ENCODE measurements around the gene EPRS1.
"Not testable (repeated sequence)": the region's sequence is repeated elsewhere in the genome, so short reads cannot be mapped to it uniquely, and the experiment has no call there.

EPRS1 gene

DNA sequence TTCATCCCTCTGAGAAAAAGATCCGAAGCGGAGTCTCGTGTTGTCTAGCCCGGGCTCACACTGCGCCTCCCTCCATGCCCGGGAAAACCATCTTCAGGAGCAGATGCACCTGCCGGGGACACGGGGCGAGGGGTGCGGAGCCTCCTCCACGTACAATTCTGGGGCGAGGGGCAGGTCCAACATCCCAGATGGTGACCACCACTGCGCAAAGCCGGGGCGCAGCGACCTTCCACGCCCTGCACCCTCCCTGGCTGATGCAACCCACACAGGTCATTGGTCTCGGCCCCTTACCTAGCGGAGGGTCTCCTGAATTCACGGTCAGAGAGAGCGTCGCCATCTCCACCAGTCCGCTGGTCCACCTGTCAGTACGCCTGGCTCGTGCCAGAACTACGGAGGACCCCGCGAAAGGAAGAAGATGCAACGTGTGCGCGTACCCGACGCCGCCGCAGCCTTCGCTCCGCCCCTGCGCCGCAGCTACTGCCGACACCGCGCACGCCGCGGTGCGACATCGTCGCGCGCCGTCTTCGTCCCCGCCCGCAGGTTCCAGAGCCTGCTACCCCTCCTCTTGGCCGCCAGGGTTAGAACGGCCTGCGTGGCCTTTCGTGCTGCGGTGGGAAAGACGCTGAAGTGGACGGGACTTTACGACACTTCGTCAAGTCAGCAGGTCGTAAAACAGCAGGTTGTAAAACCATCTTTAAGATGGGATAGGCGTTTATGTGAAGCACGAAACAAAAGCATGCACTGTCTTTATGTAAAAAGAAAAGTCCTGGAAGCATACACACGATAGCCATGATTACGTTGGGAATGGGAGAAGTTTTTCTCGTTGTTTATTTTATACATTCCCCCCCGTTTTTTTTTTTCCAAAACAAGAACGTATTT is at the start of gene EPRS1:
Gene EPRS1, minus strand, starts transcription at position 454 of the 879 bp plus-strand sequence. Its CDS starts 117 bp downstream, at position 337.
- Histone ChIP-seq H3K36me3 (ENCODE audit: insufficient read depth, low read length) (peaks cover 7% of the 10 kb centered on the region; the same call in 1 of the 2 replicates), H3K9ac (ENCODE audit: low read depth, low read length) (peak within 1 kb of the TSS; percentile 86), H3K9me3 (ENCODE audit: control insufficient read depth, insufficient read depth, low read length) (no peaks in the 10 kb centered on the region), H3K4me1 (ENCODE audit: insufficient read depth, low read length) (no peaks in the 10 kb centered on the region; the same call in none of the 2 replicates)

DNA sequence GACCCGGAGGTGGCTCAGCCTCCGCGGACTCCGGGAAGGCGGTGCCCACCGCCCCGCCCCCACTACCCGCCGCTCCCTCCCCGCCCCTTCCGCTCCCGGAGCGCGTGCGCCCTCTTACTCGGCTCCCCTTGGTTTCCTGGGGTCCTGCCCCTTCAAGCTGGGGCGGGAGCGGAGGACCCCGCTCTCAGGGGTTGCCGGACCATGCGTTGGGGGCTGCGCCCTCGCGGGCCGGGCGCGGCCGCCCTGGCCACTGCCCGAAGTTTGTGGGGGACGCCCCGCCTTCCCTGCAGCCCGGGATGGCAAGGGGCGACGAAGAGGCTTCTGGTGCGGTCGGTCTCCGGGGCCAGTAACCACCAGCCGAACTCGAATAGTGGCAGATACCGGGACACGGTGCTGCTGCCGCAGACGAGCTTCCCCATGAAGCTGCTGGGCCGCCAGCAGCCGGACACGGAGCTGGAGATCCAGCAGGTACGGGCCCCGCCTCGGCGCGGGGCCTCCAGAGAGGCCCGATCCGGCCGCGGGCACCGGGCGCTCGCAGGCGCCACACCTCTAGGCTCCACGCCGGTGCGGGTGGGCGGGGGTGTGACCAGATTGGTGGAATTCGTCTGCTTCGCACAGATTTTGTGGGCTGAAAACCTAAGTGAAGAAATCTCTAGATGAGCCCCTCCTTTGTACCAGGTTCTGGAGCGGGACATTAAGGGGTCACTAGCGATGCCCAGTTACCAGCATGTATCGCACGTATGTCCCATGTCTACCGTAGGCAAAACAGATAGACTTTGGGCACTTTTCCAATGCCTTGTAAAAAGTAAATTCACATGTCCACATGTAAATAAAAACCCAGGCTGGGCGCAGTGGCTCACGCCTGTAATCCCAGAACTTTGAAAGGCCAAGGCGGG is 48.0 kb upstream of the EPRS1 start, which contains the start of gene IARS2:
Gene IARS2, plus strand, starts transcription at position 117 of the 896 bp plus-strand sequence. Its CDS starts 85 bp downstream, at position 202.
- H3K4me1 ChIP-seq (ENCODE audit: insufficient read depth, low read length) = no peaks in the 10 kb centered on the region
- H3K9me3 ChIP-seq (ENCODE audit: control insufficient read depth, insufficient read depth, low read length) = no peaks in the 10 kb centered on the region
- H3K9ac ChIP-seq (ENCODE audit: low read depth, low read length) = peak within 1 kb of the TSS; percentile 98
- H3K36me3 ChIP-seq (ENCODE audit: insufficient read depth, low read length) = peaks cover 3% of the 10 kb centered on the region

DNA sequence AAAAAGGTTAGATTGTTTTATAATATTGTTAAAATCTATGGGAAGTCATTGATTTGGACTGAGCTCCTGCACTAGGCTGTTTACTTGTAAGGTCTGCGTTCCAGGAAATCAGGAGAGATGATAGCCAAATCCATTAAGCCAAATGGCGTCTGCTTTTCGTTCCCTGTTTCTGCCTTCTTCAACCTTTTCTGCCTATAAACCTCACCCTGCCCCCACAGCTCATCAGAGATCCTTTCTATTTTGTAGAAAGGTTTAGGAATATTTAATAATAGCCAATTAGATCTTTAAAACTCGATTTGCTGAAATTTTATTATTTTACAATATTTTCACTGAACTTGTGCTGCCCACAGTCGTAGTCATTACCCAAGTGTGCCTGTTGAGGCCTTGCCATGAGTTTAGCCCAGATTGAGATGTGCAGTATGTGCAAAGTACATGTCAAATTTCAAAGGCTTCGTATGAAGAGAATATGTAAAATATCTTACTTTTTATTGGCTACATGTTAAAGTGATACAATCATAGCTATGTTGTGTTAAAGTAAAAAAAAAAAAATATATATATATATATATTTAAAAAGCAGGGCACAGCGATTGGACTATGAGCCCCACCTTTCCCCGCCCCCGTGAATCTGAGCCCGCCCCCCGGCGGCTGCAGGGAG is 47.2 kb upstream of the EPRS1 start:
- Histone ChIP-seq H3K9ac (ENCODE audit: low read depth, low read length) (no peak overlapping the region), H3K4me1 (ENCODE audit: insufficient read depth, low read length) (no peaks in the 10 kb centered on the region), H3K9me3 (ENCODE audit: control insufficient read depth, insufficient read depth, low read length) (no peaks in the 10 kb centered on the region), H3K36me3 (ENCODE audit: insufficient read depth, low read length) (peaks cover 3% of the 10 kb centered on the region)

DNA sequence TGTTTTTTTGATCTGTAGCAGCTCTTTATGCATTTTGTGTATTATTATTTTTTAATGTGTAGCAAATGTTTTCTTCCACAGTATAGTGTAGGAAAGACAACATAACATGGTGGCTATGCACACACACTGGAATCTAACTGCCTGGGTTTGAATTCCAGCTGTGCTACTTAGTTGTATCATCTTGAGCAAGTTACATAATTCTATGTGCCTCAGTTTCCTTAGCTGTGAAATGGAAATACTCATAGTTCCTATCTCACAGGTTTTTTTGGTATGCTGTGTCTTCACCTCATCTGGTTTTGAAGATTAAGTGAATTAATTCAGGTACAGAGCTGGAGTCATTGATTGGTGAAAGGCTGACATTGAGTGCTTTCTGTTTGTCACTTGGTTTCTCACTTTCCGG is 46.4 kb upstream of the EPRS1 start:
- Histone ChIP-seq H3K4me1 (ENCODE audit: insufficient read depth, low read length) (no peaks in the 10 kb centered on the region), H3K36me3 (ENCODE audit: insufficient read depth, low read length) (peaks cover 3% of the 10 kb centered on the region), H3K9ac (ENCODE audit: low read depth, low read length) (no peak overlapping the region), H3K9me3 (ENCODE audit: control insufficient read depth, insufficient read depth, low read length) (no peaks in the 10 kb centered on the region)

DNA sequence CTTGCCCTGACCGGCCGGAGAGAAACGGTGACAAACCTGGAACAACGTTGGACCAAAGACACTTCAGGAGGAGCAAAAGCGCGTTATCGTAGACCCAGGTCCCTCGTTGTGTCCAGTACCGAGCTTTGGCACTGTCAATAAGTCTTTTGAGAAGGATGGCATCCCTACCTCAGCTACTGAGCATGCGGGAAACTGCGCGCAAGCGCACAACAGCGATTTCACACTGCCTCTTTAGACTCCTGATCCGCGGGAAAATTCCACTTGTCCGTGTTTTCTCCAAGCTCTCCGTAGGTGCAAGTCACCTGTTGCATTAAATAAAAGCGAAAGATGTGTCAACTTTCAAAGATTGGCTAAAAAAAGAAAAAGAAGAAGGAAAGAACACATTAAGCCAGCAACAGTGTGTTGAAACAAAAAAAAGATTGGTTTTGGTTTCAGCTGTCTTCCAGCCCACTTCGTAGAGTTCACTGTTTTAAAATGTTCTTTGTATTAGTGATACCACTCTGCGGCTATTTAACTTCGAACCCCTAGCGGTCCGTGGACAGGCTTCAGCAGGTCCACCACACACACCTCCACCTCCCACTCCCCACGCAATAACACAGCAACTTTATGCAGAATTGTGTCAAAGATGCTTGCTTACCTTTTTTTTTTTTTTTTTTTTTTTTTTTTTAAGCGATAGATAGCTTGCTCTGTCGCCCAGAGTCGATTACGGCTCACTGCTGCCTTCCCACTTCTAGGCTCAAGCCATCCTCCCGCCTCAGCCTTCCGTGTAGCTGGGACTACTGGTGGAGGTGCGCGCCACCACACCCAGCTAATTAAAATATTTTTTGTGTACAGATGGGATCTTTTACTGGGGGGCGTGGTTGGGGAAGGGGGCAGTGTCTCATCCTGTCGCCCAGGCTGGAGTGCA is 43.6 kb upstream of the EPRS1 start, which contains the start of gene BPNT1:
Gene BPNT1, minus strand, starts transcription at position 139 of the 907 bp plus-strand sequence. CDS start 9,942 bp downstream, outside the sequence.
- no peaks in the 10 kb centered on the region for H3K9me3 ChIP-seq (ENCODE audit: control insufficient read depth, insufficient read depth, low read length)
- peak within 1 kb of the TSS; percentile 81 for H3K9ac ChIP-seq (ENCODE audit: low read depth, low read length)
- H3K4me1 ChIP-seq (ENCODE audit: insufficient read depth, low read length) = no peaks in the 10 kb centered on the region
- H3K36me3 ChIP-seq (ENCODE audit: insufficient read depth, low read length) = no peaks in the 10 kb centered on the region

DNA sequence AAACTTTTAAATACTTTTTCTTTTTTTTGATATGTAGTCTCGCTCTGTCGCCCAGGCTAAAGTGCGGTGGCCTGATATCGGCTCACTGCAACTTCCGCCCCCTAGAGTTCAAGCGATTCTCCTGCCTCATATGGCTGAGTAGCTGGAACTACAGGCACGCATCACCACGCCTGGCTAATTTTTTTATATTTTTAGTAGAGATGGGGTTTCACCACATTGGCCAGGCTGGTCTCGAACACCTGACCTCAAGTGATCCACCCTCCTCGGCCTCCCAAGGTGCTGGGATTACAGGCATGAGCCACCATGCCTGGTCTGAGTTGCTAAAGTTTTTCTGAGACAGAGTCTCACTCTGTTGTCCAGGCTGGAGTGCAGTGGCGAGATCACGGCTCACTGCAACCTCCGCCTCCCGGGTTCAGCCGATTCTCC is 40.0 kb upstream of the EPRS1 start:
- H3K9ac ChIP-seq (ENCODE audit: low read depth, low read length); H3K9me3 ChIP-seq (ENCODE audit: control insufficient read depth, insufficient read depth, low read length); H3K36me3 ChIP-seq (ENCODE audit: insufficient read depth, low read length); H3K4me1 ChIP-seq (ENCODE audit: insufficient read depth, low read length): not testable (repeated sequence)

DNA sequence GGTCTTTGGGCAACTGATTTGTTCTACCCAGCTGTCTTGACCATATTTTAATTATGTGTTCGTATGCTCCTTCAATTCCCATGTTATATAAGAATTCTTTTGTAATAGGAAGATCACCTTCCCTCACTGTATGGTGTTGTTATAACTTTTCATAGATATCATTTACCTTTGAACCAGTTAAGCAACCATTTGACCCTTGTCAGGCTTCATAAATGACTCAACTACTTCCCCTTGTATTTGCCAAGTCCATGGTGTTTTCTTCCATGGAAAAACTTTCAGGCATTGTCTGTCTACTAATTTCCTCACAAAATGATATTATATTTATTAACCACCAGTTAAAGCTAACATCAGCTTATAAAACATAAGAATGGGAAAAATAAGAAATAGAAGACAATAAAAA is 38.2 kb upstream of the EPRS1 start:
- Histone ChIP-seq H3K36me3 (ENCODE audit: insufficient read depth, low read length) (no peaks in the 10 kb centered on the region), H3K9ac (ENCODE audit: low read depth, low read length) (no peak overlapping the region), H3K9me3 (ENCODE audit: control insufficient read depth, insufficient read depth, low read length) (no peaks in the 10 kb centered on the region), H3K4me1 (ENCODE audit: insufficient read depth, low read length) (no peaks in the 10 kb centered on the region)

DNA sequence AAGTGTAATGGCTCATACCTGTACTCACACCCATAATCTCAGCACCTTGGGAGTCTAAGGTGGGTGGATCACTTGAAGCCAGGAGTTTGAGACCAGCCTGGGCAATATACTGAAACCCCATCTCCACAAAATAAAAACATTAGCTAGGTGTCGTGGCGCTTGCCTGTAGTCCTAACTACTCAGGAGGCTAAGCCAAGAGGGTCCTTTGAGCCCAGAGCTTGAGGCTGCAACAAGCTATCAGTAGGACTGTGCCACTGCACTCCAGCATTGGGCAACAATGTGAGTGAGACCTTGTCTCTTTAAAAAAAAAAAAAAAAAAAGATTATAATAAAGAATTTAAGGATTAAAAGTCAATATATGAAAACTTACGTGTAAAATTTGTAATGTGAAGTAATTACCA is 31.6 kb upstream of the EPRS1 start:
- H3K9me3 ChIP-seq (ENCODE audit: control insufficient read depth, insufficient read depth, low read length) = no peaks in the 10 kb centered on the region
- no peaks in the 10 kb centered on the region for H3K36me3 ChIP-seq (ENCODE audit: insufficient read depth, low read length)
- no peaks in the 10 kb centered on the region for H3K4me1 ChIP-seq (ENCODE audit: insufficient read depth, low read length)
- no peak overlapping the region for H3K9ac ChIP-seq (ENCODE audit: low read depth, low read length)

DNA sequence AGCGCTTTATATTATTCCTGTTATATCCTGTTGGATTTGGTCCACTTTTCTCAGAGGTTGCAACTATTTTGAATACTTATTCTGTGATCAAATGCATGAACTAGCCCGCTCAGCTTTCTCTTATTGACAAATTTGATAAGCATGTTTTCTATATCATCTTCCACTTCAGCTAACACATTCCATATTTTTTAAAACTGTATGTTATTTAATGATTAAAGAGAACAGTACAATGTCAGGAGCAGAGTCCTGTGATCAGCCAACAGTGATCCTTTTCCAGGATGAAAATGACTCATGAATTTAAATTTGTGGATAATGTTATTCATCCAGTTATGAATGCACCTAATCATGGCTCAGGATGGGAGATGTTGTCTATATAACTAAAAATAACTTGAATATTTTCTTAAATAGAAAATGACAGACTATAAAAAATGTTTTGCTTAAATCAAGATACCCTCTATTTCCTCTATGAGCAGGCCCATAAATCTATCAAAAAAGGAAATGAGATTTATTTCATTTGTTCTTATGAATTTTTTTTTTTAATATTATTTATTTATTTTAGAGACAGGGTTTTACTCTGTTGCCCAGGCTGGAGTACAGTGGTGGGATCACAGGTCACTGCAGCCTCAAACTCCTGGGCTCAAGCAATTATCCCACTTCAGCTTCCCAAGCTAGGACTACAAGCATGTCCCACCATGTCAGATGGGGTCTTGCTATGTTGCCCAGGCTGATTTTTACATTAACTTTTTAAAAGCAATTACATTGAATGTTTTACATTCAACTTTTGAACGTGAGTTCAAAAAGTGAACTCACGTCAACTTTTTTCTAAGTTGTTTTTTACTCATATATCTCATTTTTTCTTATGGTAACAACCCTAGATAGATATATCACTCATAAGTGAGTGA is 30.8 kb upstream of the EPRS1 start:
- Histone ChIP-seq H3K4me1 (ENCODE audit: insufficient read depth, low read length) (no peaks in the 10 kb centered on the region), H3K36me3 (ENCODE audit: insufficient read depth, low read length) (no peaks in the 10 kb centered on the region), H3K9me3 (ENCODE audit: control insufficient read depth, insufficient read depth, low read length) (no peaks in the 10 kb centered on the region), H3K9ac (ENCODE audit: low read depth, low read length) (no peak overlapping the region)

DNA sequence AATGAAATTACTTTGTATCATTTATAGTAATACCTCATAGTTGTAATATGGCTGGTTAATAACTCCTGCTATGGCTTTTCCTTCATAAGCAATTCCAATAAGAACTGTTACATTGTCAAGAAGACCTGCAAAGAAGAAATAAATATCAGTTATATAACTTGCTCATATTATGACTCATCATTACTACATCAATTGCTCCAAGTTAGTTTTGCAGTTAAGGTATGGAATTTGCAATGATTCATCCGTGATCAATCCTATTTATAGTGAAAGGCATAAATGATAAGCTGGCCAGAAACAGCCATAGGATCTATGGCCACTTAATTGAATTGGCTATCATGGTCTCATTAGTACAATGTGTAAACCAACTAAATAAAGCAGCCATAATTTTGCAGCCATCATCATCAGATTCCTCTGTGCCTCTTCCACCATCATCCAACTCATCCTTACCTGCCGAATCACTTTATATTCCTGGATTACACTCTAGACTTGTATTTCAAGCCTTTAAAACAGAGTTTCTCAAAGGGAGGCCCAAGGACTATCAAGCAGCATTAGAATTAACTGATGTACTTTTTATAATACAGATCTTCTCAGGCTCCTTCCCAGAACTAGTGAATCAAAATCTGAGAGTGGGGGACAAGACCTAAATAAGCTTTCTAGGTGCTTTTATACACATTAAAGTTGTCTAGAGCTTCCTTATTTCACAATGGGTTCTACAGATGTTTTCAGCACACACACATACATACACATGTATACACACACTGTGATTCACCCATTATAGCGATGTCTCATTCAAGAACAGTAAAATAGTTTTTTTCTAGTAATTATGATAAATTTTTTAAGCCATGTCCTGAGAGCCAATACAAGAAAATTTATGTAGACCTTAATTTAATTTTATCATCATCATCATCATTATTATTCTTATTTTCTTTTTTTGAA is 21.2 kb upstream of the EPRS1 start:
- H3K9ac ChIP-seq (ENCODE audit: low read depth, low read length) = no peak overlapping the region
- no peaks in the 10 kb centered on the region for H3K36me3 ChIP-seq (ENCODE audit: insufficient read depth, low read length)
- H3K4me1 ChIP-seq (ENCODE audit: insufficient read depth, low read length) = no peaks in the 10 kb centered on the region
- H3K9me3 ChIP-seq (ENCODE audit: control insufficient read depth, insufficient read depth, low read length) = no peaks in the 10 kb centered on the region

DNA sequence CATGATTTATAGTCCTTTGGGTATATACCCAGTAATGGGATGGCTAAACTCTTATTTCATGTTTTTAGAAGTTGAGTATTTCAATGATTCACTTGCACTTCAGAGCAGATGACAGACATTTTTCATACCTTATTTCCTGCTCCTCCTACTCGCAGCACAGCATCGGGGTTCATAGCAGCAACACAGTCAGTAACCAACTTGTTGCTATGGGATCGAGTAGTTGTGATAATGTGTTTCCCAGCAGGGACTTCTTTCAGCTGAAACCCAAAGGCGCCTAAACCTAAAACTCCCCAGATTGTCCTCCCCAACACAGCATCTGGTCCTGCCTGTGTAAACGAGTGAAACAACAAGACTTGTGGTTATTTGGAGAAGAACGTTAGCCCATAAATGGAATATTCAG is 16.3 kb upstream of the EPRS1 start:
- peaks cover 5% of the 10 kb centered on the region; the same call in 1 of the 2 replicates for H3K4me1 ChIP-seq (ENCODE audit: insufficient read depth, low read length)
- H3K9ac ChIP-seq (ENCODE audit: low read depth, low read length) = no peak overlapping the region
- H3K9me3 ChIP-seq (ENCODE audit: control insufficient read depth, insufficient read depth, low read length) = no peaks in the 10 kb centered on the region
- no peaks in the 10 kb centered on the region for H3K36me3 ChIP-seq (ENCODE audit: insufficient read depth, low read length)

DNA sequence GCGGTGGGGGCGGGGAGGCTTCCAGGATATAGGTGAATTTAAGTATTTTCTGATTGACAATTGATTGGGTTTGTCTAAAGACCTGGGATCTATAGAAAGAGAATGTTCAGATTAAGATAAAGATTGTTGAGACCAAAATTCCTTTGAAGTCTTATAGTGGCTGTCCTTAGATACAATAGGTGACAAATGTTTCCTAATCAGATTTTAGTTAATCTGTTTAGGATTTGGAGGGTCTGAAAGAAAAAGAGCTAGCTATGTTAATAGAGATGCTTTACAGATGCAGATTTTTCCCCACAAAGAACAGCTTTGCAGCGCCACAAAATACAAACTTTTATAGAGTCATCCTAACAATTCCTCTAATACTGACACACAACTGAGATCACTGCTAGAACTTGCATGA is 14.6 kb upstream of the EPRS1 start:
- peaks cover 5% of the 10 kb centered on the region; the same call in 1 of the 2 replicates for H3K4me1 ChIP-seq (ENCODE audit: insufficient read depth, low read length)
- no peaks in the 10 kb centered on the region for H3K36me3 ChIP-seq (ENCODE audit: insufficient read depth, low read length)
- H3K9ac ChIP-seq (ENCODE audit: low read depth, low read length) = no peak overlapping the region
- no peaks in the 10 kb centered on the region for H3K9me3 ChIP-seq (ENCODE audit: control insufficient read depth, insufficient read depth, low read length)
